AG04449 (cell line): ENCODE measurements around the gene LDLRAD4.

ENCODE experiments used
- CTCF ChIA-PET: fragments of 350-600 bp; formaldehyde crosslinking; extraction: SDS; loops from one replicate; lab custom pipeline; 2021; ENCODE audit warnings: antibody characterized with exemption; lab: Yijun Ruan, JAX
- POLR2A ChIA-PET: fragments of 400-600, 350-600 bp; formaldehyde crosslinking; extraction: SDS; loops from one replicate; lab custom pipeline; 2020; ENCODE audit warnings: antibody characterized with exemption, inconsistent platforms; lab: Yijun Ruan, JAX
- DNase-seq: peaks from one replicate; pipeline ENCODE4 v3.0.0-alpha.2; 2010; ENCODE audit warnings: low read depth, low spot score
- H3K4me3 ChIP-seq: 2 replicates; pipeline ENCODE4 v1.5.1; 2011; ENCODE audit warnings: low read depth, mild to moderate bottlenecking, control low read depth, low read length
- TF ChIP-seq, protein P1 (sequence below): IDR thresholded peaks from one replicate; pipeline ENCODE4 v1.5.1; 2011; ENCODE audit warnings: mild to moderate bottlenecking, moderate library complexity, low read length, control low read depth, inconsistent platforms; ENCODE audit not compliant: insufficient read depth; ENCODE audit errors: missing control alignments

Gene LDLRAD4

DNA sequence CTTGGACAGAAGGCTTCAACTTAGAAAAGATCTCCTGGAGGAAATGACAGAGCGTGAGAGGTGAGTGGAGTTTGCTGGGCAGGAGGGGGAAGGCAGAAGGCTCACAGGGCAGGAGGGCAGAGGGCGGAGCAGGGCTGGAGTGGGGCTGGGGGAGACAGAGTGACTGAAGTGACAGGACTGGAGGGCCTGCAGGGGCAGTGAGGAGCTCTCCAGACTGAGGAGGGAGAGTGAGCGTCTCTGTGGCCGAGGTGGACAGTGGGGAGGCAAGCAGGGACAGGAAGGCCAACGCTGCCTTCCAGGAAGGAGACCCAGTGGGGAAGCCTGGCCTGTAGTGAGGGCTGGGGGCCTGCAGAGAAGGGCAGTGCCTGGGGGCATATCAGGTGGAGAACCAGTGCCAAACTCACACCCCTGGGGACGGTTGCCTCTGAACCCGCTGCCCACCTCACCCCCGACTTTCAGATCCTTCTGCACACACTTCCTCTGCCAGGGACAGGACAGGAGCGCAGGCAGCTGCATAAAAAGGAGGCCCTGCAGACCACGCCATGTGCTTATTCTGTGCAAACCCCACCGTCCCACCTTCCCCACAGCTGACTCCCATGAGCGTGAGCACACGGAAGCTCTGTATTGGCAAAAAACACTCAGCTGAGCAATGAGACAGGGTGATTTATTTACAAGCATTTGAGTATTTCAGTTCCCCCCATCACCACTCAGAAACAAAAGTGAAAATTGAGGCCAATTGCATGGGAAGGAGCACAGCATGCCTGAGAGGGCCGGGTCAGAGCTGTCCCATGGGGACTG is 263.5 kb downstream of the LDLRAD4 start:
- no peak for DNase-seq
- POLR2A ChIA-PET: no interaction called here
- no peak overlapping the region for H3K4me3 ChIP-seq

DNA sequence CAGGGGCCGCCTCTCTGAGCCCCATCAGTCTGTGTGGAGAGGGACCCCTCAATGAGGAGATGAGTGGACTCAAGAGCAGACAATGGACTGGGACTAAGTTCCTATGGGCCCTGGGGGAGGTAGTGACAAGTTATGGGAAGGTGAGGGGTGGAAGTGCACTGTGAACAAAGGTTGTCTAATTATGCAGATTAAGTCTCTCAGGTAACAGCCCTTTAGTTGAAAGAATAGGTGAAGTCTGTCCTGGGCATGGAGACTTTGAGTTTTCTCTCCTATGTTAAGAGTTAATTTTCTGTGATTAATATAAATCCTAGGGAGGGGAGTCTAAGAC is 264.0 kb downstream of the LDLRAD4 start:
- no peak for DNase-seq
- POLR2A ChIA-PET: no interaction called here
- TF ChIP-seq, protein P1, sequence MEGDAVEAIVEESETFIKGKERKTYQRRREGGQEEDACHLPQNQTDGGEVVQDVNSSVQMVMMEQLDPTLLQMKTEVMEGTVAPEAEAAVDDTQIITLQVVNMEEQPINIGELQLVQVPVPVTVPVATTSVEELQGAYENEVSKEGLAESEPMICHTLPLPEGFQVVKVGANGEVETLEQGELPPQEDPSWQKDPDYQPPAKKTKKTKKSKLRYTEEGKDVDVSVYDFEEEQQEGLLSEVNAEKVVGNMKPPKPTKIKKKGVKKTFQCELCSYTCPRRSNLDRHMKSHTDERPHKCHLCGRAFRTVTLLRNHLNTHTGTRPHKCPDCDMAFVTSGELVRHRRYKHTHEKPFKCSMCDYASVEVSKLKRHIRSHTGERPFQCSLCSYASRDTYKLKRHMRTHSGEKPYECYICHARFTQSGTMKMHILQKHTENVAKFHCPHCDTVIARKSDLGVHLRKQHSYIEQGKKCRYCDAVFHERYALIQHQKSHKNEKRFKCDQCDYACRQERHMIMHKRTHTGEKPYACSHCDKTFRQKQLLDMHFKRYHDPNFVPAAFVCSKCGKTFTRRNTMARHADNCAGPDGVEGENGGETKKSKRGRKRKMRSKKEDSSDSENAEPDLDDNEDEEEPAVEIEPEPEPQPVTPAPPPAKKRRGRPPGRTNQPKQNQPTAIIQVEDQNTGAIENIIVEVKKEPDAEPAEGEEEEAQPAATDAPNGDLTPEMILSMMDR: no peak
- H3K4me3 ChIP-seq: no peak overlapping the region
- CTCF ChIA-PET: no interaction called here

More for the DNA sequence above, 263.5 kb downstream of the LDLRAD4 start:
- TF ChIP-seq, protein P1: no peak
- CTCF ChIA-PET: no interaction called here

DNA sequence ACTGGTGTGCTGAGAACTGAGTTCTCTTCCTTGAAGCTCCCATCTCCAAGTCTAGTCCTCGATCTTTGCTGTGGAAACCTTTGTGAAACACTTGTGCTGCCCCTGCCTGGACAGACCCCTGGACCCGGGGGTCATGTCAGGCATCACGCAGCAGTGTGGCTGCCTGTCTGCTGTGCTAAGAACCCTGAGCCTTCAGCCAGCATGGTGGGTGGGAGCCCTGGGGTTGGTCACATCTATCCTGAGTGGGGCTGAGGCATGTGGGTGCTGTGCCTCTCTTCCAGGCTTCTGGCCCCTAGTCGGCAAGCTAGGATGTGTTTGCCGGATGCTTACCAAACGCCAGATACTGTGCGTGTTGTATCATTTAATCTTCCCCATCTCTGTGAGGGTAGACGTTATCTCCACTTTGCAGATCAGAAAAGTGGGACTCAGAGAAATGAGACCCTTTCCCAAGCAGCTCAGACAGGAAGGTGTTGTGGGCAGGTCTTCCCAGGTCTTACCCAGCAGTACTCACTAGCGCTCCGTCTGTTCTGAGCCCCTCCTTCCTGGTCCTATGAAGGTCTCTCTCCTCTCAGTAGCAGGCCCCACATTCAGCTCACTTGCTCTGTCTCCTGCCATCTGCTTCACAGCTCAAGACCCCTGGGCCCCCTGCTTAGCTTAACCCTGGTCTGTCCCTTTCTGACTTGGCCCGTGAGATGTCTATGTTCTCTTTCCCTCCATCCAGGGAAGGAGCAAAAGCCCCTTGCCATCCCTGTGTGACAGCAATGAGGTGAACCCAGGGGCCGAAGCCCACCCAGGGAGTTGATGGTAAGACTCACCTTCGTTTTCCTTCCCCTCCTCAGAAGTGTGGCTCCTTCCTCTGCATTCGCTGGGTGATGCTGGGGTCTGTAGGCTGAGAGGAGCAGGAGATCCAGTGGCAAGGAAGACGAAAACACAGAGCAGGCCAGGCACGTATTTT is 265.0 kb downstream of the LDLRAD4 start:
- POLR2A ChIA-PET: no interaction called here
- no peak for DNase-seq
- no peak overlapping the region for H3K4me3 ChIP-seq
- TF ChIP-seq, protein P1: no peak
- CTCF ChIA-PET: interaction anchor here (0.9 kb wide), 1 partner anchor 267 kb away, joined by 3 read pairs; no protein-coding TSS in a partner anchor

DNA sequence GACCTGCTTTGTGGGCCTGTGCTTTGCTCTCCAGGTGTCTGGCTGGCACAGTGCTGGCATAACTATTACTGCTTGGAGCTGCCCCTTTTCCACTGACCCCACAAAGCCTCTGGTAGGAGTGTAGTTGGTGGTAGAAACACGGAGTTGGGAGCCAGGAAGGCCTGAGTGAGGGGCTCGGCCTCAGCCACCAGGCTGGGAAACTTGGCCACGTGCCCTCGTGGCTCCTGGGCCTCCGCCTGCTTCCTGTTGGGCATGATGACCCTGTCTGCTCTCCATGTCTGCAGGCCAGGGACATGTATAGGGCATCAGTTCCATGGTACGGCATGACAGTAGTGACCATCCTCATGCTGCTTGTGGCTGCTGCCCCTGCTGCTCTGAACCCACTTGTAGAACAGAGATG is 266.6 kb downstream of the LDLRAD4 start:
- DNase-seq: no peak
- no peak overlapping the region for H3K4me3 ChIP-seq
- ChIA-PET CTCF (no interaction called here), POLR2A (no interaction called here)
- TF ChIP-seq, protein P1: no peak

DNA sequence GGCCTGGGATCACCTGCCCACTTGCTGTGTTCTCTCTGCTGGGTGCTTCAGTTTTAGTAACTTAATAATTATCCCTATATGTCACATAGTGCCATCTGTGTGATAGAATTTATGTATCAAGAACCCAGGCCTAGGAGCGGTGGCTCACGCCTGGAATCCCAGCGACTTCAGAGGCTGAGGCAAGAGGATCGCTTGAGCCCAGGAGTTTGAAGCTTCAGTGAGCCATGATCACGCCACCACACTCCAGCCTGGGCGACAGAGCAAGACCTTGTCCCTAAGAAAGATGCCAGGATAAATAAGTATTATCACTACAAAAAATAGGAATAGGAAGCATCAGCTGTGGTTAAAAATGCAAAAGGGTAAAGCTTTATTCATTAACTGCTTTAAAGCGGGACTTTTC is 267.0 kb downstream of the LDLRAD4 start:
- ChIA-PET POLR2A (no interaction called here), CTCF (no interaction called here)
- H3K4me3 ChIP-seq: no peak overlapping the region
- TF ChIP-seq, protein P1: no peak
- no peak for DNase-seq

DNA sequence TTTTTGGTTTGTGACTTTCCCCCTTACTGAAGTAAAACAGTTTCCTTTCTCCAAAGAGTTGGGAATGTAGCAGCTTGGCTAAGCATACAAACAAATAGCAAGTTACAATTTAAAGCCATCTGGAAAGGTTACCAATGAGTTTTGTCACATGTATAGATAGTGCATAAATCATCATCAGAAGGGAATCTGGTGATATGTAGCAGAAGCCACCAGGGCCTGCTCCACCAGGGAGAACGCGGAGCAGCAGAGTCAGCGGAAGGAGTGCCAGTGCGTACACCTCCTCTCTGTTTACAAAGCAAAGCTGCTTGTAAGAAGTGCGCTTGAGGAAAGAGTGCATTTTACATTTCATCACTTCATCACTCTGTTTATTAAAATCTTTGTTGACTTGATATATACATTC is 267.7 kb downstream of the LDLRAD4 start:
- no peak for DNase-seq
- ChIA-PET CTCF (no interaction called here), POLR2A (no interaction called here)
- no peak overlapping the region for H3K4me3 ChIP-seq
- TF ChIP-seq, protein P1: no peak
